Breast epithelium (tissue), 3 donors: ENCODE data around the gene PKD2L2.

Source experiments
- CTCF ChIP-seq, 3 donors: fragments of 450-650 bp; IDR thresholded peaks; one replicate each; pipeline ENCODE4 v1.5.1; 2016 to 2017; ENCODE audit warnings: antibody characterized with exemption in 3 of 3, mild to moderate bottlenecking in 3 of 3, moderate library complexity in 3 of 3
- POLR2A ChIP-seq: fragments of 450-650 bp; IDR thresholded peaks from one replicate; pipeline ENCODE4 v1.6.1; 2016; ENCODE audit warnings: antibody characterized with exemption, mild to moderate bottlenecking, moderate library complexity

GRCh38 chr5:137888863-137889759, at the start of gene PKD2L2:
- TF ChIP-seq CTCF (IDR thresholded peaks at IDR 0.05) = no peak
- peak; percentile 22 for TF ChIP-seq POLR2A
